GM06990 (cell line): ENCODE data around the gene CPN2.

Experiments used
- DNase-seq: peaks from one replicate; pipeline ENCODE4 v3.0.0-alpha.2; 2011; ENCODE audit not compliant: insufficient read length; ENCODE audit errors: extremely low read depth
- H3K27me3 ChIP-seq: replicated peaks from 2 replicates; pipeline ENCODE4 v1.6.0; 2011; ENCODE audit warnings: low read length; ENCODE audit not compliant: control insufficient read depth, insufficient read depth
- H3K36me3 ChIP-seq: 2 replicates; pipeline ENCODE4 v1.5.1; 2011; ENCODE audit warnings: low read length; ENCODE audit not compliant: control insufficient read depth, insufficient read depth
- H3K4me3 ChIP-seq: replicated peaks from 2 replicates; pipeline ENCODE4 v1.5.1; 2011; ENCODE audit warnings: low read depth, mild to moderate bottlenecking, control low read depth, low read length
- TF ChIP-seq, protein P1 (sequence below): IDR thresholded peaks from 2 replicates; pipeline ENCODE4 v1.5.1; 2011; ENCODE audit warnings: low read length, control low read depth, mild to moderate bottlenecking, inconsistent platforms; ENCODE audit not compliant: insufficient read depth, poor library complexity, severe bottlenecking

Gene CPN2, protein sequence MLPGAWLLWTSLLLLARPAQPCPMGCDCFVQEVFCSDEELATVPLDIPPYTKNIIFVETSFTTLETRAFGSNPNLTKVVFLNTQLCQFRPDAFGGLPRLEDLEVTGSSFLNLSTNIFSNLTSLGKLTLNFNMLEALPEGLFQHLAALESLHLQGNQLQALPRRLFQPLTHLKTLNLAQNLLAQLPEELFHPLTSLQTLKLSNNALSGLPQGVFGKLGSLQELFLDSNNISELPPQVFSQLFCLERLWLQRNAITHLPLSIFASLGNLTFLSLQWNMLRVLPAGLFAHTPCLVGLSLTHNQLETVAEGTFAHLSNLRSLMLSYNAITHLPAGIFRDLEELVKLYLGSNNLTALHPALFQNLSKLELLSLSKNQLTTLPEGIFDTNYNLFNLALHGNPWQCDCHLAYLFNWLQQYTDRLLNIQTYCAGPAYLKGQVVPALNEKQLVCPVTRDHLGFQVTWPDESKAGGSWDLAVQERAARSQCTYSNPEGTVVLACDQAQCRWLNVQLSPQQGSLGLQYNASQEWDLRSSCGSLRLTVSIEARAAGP

GRCh38 chr3:194351080-194351672 is at the start of gene CPN2:
CPN2 (minus strand) TSS chr3:194351328; CDS start chr3:194342702, 8,626 bp downstream.
- TF ChIP-seq, protein P1, sequence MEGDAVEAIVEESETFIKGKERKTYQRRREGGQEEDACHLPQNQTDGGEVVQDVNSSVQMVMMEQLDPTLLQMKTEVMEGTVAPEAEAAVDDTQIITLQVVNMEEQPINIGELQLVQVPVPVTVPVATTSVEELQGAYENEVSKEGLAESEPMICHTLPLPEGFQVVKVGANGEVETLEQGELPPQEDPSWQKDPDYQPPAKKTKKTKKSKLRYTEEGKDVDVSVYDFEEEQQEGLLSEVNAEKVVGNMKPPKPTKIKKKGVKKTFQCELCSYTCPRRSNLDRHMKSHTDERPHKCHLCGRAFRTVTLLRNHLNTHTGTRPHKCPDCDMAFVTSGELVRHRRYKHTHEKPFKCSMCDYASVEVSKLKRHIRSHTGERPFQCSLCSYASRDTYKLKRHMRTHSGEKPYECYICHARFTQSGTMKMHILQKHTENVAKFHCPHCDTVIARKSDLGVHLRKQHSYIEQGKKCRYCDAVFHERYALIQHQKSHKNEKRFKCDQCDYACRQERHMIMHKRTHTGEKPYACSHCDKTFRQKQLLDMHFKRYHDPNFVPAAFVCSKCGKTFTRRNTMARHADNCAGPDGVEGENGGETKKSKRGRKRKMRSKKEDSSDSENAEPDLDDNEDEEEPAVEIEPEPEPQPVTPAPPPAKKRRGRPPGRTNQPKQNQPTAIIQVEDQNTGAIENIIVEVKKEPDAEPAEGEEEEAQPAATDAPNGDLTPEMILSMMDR = no peak
- DNase-seq = no peak
- no peak within 1 kb of the TSS for H3K4me3 ChIP-seq
- no peaks in the 10 kb centered on the region for H3K36me3 ChIP-seq
- no peaks in the 10 kb centered on the region for H3K27me3 ChIP-seq

GRCh38 chr3:194399874-194400411 is 48.8 kb upstream of the CPN2 start:
- no peak for DNase-seq
- Histone ChIP-seq H3K4me3 (no peak overlapping the region), H3K36me3 (no peaks in the 10 kb centered on the region)

DNA sequence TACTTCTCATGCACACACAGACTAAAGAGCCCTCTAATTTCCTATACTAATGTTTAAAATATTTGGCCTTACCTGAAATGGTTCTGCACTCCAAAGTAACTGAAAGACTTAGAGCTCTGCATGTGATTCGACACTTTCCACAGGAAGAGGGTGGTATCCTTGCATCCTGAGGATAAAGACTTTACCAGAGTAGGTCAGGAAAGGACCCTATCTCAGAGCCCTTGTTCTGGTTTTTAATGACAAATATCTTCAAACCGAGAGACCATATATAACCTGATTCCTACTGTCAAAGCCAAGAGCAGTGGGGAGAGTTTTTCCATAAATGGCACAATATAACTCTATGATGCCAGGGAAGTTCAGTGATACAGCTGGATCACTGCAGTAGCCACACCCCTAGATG is 48.0 kb upstream of the CPN2 start, which contains the start of gene GP5:
Gene GP5 (minus strand): TSS at position 101 of the 400 bp plus-strand sequence. CDS start 984 bp downstream, outside the sequence.
- Histone ChIP-seq H3K36me3 (no peaks in the 10 kb centered on the region), H3K27me3 (no peaks in the 10 kb centered on the region; the same call in 1 of the 2 replicates), H3K4me3 (no peak within 1 kb of the TSS)
- TF ChIP-seq, protein P1 = no peak
- no peak for DNase-seq

More at GRCh38 chr3:194399874-194400411, 48.8 kb upstream of the CPN2 start:
- TF ChIP-seq, protein P1 = no peak
- H3K27me3 ChIP-seq = no peaks in the 10 kb centered on the region; the same call in 1 of the 2 replicates

GRCh38 chr3:194397757-194398312 is 46.7 kb upstream of the CPN2 start:
- no peaks in the 10 kb centered on the region for H3K36me3 ChIP-seq
- H3K27me3 ChIP-seq = no peaks in the 10 kb centered on the region; the same call in 1 of the 2 replicates
- peak; percentile 43 for DNase-seq
- TF ChIP-seq, protein P1 = no peak
- no peak overlapping the region for H3K4me3 ChIP-seq

- no peaks in the 10 kb centered on the region for H3K36me3 ChIP-seq
- H3K27me3 ChIP-seq = no peaks in the 10 kb centered on the region; the same call in 1 of the 2 replicates
- TF ChIP-seq, protein P1 = no peak
- H3K4me3 ChIP-seq = no peak overlapping the region
- peak; percentile 50 for DNase-seq
Measured at GRCh38 chr3:194396859-194397756, 46.0 kb upstream of the CPN2 start.
